ENCODE measurements around the gene ARHGAP42. TPM values are rescaled to one million over a fixed set of nuclear protein-coding genes. Genes with fewer than 3 reads are reported as not detected.

Gene ARHGAP42
- total and polyA plus RNA-seq, 2 experiments from 2014 or later = 0.74 to 2.7 TPM

DNA sequence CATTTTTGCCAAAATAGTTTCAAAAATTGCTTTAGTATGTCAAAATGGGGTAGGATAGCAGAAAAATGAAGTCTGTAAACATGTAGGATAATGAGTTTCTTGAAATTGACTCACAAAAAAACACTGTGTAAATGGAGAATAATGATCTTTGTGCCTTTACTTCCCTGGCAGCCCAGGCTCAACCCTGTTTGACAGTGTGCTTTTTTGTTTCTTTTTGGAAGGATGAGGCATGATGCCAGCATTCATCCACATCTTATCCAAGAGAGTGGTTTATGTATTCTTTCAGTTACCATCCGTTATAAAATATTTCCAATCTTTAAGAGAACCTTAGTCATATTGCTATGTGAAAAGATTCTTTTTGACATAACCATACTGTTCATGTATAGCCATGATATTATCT, 70.6 kb downstream of the ARHGAP42 start:
- no peaks in the 10 kb centered on the region for H3K9me3 ChIP-seq (ENCODE audit: low read depth)
- H4K20me1 ChIP-seq (ENCODE audit: insufficient read depth) = no peaks in the 10 kb centered on the region
- H3K4me2 ChIP-seq (ENCODE audit: unreplicated experiment) = no peak overlapping the region
- no peaks in the 10 kb centered on the region for H3K36me3 ChIP-seq (ENCODE audit: low read depth)
- DNase-seq = no peak
- H3K79me2 ChIP-seq (ENCODE audit: insufficient read depth) = no peaks in the 10 kb centered on the region
- no peak overlapping the region for H3K27ac ChIP-seq
- no peaks in the 10 kb centered on the region for H3K9me2 ChIP-seq (ENCODE audit: insufficient read depth)
- no peaks in the 10 kb centered on the region for H3K27me3 ChIP-seq (replicated peaks; ENCODE audit: insufficient read depth)
- in situ Hi-C loops (cut with MboI) = no loop called here
- no peaks in the 10 kb centered on the region for H3F3A ChIP-seq (ENCODE audit: insufficient read depth)
- H2AFZ ChIP-seq = no peak overlapping the region
- H3K4me3 ChIP-seq = no peak overlapping the region
- TF ChIP-seq EZH2phosphoT487 (IDR thresholded peaks at IDR 0.05; ENCODE audit: insufficient read depth, low read depth) (no peak), EZH2 (IDR thresholded peaks at IDR 0.05; ENCODE audit: insufficient read depth, poor library complexity, severe bottlenecking) (no peak)
- WGBS, 2 experiments (ENCODE audit: low coverage in 1 of 2, low lambda C conversion rate in 2 of 2, missing lambda C conversion rate in 2 of 2) = 75% methylated on average over 1 of the region's 1 CpG
- no peaks in the 10 kb centered on the region for H3K4me1 ChIP-seq (ENCODE audit: insufficient read depth)
- H3K9ac ChIP-seq = no peak overlapping the region

DNA sequence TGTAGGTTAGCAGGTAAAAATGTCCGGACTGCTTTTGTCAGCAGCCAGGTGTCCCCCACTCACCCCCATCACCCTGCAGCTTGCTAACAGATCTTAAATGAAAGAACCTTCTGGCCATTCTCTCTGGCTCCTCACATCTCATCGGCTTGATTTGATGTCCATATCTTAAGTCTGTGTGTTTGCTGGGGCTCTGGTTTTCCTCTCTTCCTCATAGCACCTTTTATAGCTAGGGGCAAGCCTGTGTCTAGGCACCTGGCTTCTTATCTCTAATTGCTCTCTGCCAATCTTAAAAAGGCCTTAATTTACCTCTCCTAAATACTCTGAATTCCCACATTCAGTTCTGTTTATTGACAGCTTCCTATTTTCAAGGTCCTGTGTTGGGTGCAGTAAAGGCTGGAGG, 72.0 kb downstream of the ARHGAP42 start:
- Histone ChIP-seq H3K9me2 (ENCODE audit: insufficient read depth) (no peaks in the 10 kb centered on the region), H3K9me3 (ENCODE audit: low read depth) (no peaks in the 10 kb centered on the region), H3K79me2 (ENCODE audit: insufficient read depth) (no peaks in the 10 kb centered on the region), H3K4me1 (ENCODE audit: insufficient read depth) (no peaks in the 10 kb centered on the region), H3K4me2 (ENCODE audit: unreplicated experiment) (no peak overlapping the region), H3K4me3 (no peak overlapping the region), H4K20me1 (ENCODE audit: insufficient read depth) (no peaks in the 10 kb centered on the region), H3K9ac (no peak overlapping the region), H3K27me3 (replicated peaks; ENCODE audit: insufficient read depth) (no peaks in the 10 kb centered on the region), H3K36me3 (ENCODE audit: low read depth) (no peaks in the 10 kb centered on the region), H2AFZ (no peak overlapping the region), H3F3A (ENCODE audit: insufficient read depth) (no peaks in the 10 kb centered on the region), H3K27ac (no peak overlapping the region)
- in situ Hi-C loops (cut with MboI) = no loop called here
- WGBS, 2 experiments (ENCODE audit: low coverage in 1 of 2, low lambda C conversion rate in 2 of 2, missing lambda C conversion rate in 2 of 2) = 59 to 82% methylated on average over 2 of the region's 2 CpGs
- DNase-seq = no peak
- TF ChIP-seq EZH2phosphoT487 (IDR thresholded peaks at IDR 0.05; ENCODE audit: insufficient read depth, low read depth) = no peak
- TF ChIP-seq EZH2 (IDR thresholded peaks at IDR 0.05; ENCODE audit: insufficient read depth, poor library complexity, severe bottlenecking) = no peak

DNA sequence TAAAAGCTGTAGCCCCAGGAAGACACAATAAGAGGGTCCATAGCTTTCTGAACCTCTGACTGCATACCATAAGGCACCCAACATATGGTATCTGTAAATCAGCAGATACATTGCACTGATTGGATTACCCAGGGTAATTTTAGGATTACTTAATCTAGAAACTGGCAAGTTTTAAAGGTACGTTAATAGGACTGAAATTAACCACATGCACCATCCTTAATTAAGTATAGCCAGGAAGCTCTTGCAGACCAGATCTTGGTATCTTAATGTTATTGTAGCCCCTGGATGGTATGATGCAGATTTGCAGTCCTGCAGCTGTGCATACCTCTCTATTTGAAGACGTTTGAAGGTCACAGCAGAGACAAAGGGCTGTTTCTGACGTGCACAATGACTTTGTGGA, 72.8 kb downstream of the ARHGAP42 start:
- Histone ChIP-seq H4K20me1 (ENCODE audit: insufficient read depth) (no peaks in the 10 kb centered on the region), H3K36me3 (ENCODE audit: low read depth) (no peaks in the 10 kb centered on the region), H2AFZ (no peak overlapping the region), H3K27me3 (replicated peaks; ENCODE audit: insufficient read depth) (no peaks in the 10 kb centered on the region), H3K4me2 (ENCODE audit: unreplicated experiment) (no peak overlapping the region), H3K4me1 (ENCODE audit: insufficient read depth) (no peaks in the 10 kb centered on the region), H3F3A (ENCODE audit: insufficient read depth) (no peaks in the 10 kb centered on the region), H3K9me3 (ENCODE audit: low read depth) (no peaks in the 10 kb centered on the region), H3K9me2 (ENCODE audit: insufficient read depth) (no peaks in the 10 kb centered on the region), H3K79me2 (ENCODE audit: insufficient read depth) (no peaks in the 10 kb centered on the region), H3K9ac (no peak overlapping the region), H3K27ac (no peak overlapping the region), H3K4me3 (no peak overlapping the region)
- TF ChIP-seq EZH2 (IDR thresholded peaks at IDR 0.05; ENCODE audit: insufficient read depth, poor library complexity, severe bottlenecking) = no peak
- no peak for TF ChIP-seq EZH2phosphoT487 (IDR thresholded peaks at IDR 0.05; ENCODE audit: insufficient read depth, low read depth)
- WGBS, 2 experiments (ENCODE audit: low coverage in 1 of 2, low lambda C conversion rate in 2 of 2, missing lambda C conversion rate in 2 of 2) = 83 to 93% methylated on average over 3 of the region's 3 CpGs
- in situ Hi-C loops (cut with MboI) = no loop called here
- DNase-seq = no peak

DNA sequence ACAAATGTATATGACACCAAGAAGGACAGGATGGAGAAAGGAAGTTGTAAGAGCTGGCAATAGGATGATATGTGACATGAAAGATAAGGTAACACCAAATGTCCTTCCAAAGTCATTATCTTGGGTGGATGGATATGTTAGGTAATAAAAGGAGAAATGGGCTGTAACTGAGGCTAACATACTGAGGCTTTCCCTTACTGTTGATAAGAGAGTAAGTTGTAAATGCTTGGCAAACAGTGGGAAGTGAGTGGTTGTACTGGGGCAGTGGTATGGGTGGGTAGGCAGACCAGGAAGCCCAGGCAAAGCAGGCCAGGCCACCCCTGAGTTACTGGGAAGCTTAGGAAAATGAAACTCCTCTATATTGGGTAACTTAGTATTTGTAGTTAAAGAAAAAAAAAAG, 73.7 kb downstream of the ARHGAP42 start:
- H3K4me3 ChIP-seq = no peak overlapping the region
- H3F3A ChIP-seq (ENCODE audit: insufficient read depth) = no peaks in the 10 kb centered on the region
- DNase-seq = no peak
- no peaks in the 10 kb centered on the region for H3K4me1 ChIP-seq (ENCODE audit: insufficient read depth)
- TF ChIP-seq EZH2 (IDR thresholded peaks at IDR 0.05; ENCODE audit: insufficient read depth, poor library complexity, severe bottlenecking) = no peak
- no peak for TF ChIP-seq EZH2phosphoT487 (IDR thresholded peaks at IDR 0.05; ENCODE audit: insufficient read depth, low read depth)
- no peak overlapping the region for H3K4me2 ChIP-seq (ENCODE audit: unreplicated experiment)
- H3K27me3 ChIP-seq (replicated peaks; ENCODE audit: insufficient read depth) = no peaks in the 10 kb centered on the region
- in situ Hi-C loops (cut with MboI) = no loop called here
- no peak overlapping the region for H2AFZ ChIP-seq
- H3K36me3 ChIP-seq (ENCODE audit: low read depth) = no peaks in the 10 kb centered on the region
- no peaks in the 10 kb centered on the region for H3K9me2 ChIP-seq (ENCODE audit: insufficient read depth)
- no peaks in the 10 kb centered on the region for H3K79me2 ChIP-seq (ENCODE audit: insufficient read depth)
- H3K9me3 ChIP-seq (ENCODE audit: low read depth) = no peaks in the 10 kb centered on the region
- no peaks in the 10 kb centered on the region for H4K20me1 ChIP-seq (ENCODE audit: insufficient read depth)
- H3K9ac ChIP-seq = no peak overlapping the region
- no peak overlapping the region for H3K27ac ChIP-seq

DNA sequence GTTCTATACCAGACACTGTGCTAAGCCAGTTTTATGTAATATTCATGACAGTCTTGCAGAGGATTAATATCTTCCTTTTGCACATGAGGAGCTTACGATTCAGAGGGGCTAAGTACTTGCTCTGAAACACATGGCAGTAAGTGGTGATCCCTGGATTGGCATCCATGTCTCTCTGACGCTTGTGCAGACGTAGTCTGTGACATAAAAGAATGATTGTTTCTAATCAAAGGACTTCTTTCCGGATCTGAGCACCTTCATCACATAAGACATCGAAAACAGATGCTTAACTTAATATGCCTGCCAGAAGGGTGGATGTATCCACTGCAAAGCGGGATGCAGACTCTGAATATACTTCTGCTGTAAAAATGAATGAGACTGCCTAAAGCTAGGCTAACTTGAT, 74.8 kb downstream of the ARHGAP42 start:
- Histone ChIP-seq H3K4me3 (no peak overlapping the region), H3K4me1 (ENCODE audit: insufficient read depth) (no peaks in the 10 kb centered on the region), H2AFZ (no peak overlapping the region), H3K27ac (no peak overlapping the region), H3K9ac (no peak overlapping the region), H3F3A (ENCODE audit: insufficient read depth) (no peaks in the 10 kb centered on the region), H3K9me3 (ENCODE audit: low read depth) (no peaks in the 10 kb centered on the region), H3K9me2 (ENCODE audit: insufficient read depth) (no peaks in the 10 kb centered on the region), H3K36me3 (ENCODE audit: low read depth) (no peaks in the 10 kb centered on the region), H3K27me3 (replicated peaks; ENCODE audit: insufficient read depth) (no peaks in the 10 kb centered on the region), H4K20me1 (ENCODE audit: insufficient read depth) (no peaks in the 10 kb centered on the region), H3K79me2 (ENCODE audit: insufficient read depth) (no peaks in the 10 kb centered on the region), H3K4me2 (ENCODE audit: unreplicated experiment) (no peak overlapping the region)
- DNase-seq = no peak
- 38 to 49% methylated on average over 6 of the region's 6 CpGs for WGBS, 2 experiments (ENCODE audit: low coverage in 1 of 2, low lambda C conversion rate in 2 of 2, missing lambda C conversion rate in 2 of 2)
- TF ChIP-seq EZH2phosphoT487 (IDR thresholded peaks at IDR 0.05; ENCODE audit: insufficient read depth, low read depth) (no peak), EZH2 (IDR thresholded peaks at IDR 0.05; ENCODE audit: insufficient read depth, poor library complexity, severe bottlenecking) (no peak)
- in situ Hi-C loops (cut with MboI) = no loop called here
